NCI-H82 (cell line): ENCODE data around the gene GRB10.
"Not testable (repeated sequence)": the region's sequence is repeated elsewhere in the genome, so short reads cannot be mapped to it uniquely, and the experiment has no call there.

Experiments used
- DNase-seq: peaks from one replicate; lab custom pipeline; 2025; lab: John Stamatoyannopoulos, UW

The GRB10 gene

GRCh38 chr7:50743016-50743415, 39.7 kb downstream of the GRB10 start:
- DNase-seq, result no peak

- no peak for DNase-seq
Measured at GRCh38 chr7:50742401-50742800, 40.3 kb downstream of the GRB10 start.

GRCh38 chr7:50739744-50740435, 42.8 kb downstream of the GRB10 start:
- no peak for DNase-seq

- DNase-seq, result no peak
Measured at GRCh38 chr7:50738932-50739331, 43.8 kb downstream of the GRB10 start.

GRCh38 chr7:50735836-50736235, 46.9 kb downstream of the GRB10 start:
- not testable (repeated sequence) for DNase-seq

- DNase-seq, result no peak
Measured at GRCh38 chr7:50735333-50735732, 47.4 kb downstream of the GRB10 start.

GRCh38 chr7:50734246-50734645, 48.5 kb downstream of the GRB10 start:
- DNase-seq, result no peak

- DNase-seq, result no peak
Measured at GRCh38 chr7:50733552-50733951, 49.1 kb downstream of the GRB10 start.

- DNase-seq, result no peak
Measured at GRCh38 chr7:50731703-50732582, 50.8 kb downstream of the GRB10 start.

- peak; percentile 64 for DNase-seq
Measured at GRCh38 chr7:50730446-50731400, 52.0 kb downstream of the GRB10 start.

- DNase-seq, result no peak
Measured at GRCh38 chr7:50729962-50730361, 52.7 kb downstream of the GRB10 start.

GRCh38 chr7:50728184-50728583, 54.5 kb downstream of the GRB10 start:
- no peak for DNase-seq

- no peak for DNase-seq
Measured at GRCh38 chr7:50727711-50728110, 55.0 kb downstream of the GRB10 start.

GRCh38 chr7:50727072-50727471, 55.6 kb downstream of the GRB10 start:
- no peak for DNase-seq

GRCh38 chr7:50725774-50726173, 56.9 kb downstream of the GRB10 start:
- no peak for DNase-seq

GRCh38 chr7:50724526-50725520, 57.9 kb downstream of the GRB10 start:
- DNase-seq, result no peak

- DNase-seq, result no peak
Measured at GRCh38 chr7:50723888-50724287, 58.8 kb downstream of the GRB10 start.

GRCh38 chr7:50723173-50723572, 59.5 kb downstream of the GRB10 start:
- DNase-seq, result no peak

GRCh38 chr7:50721661-50722259, 60.9 kb downstream of the GRB10 start:
- DNase-seq, result no peak

GRCh38 chr7:50721160-50721559, 61.5 kb downstream of the GRB10 start:
- DNase-seq, result no peak

GRCh38 chr7:50720295-50720694, 62.4 kb downstream of the GRB10 start:
- no peak for DNase-seq
